Stomach (tissue), 4 donors: Measurements from ENCODE around the gene SHLD2.
"Not testable (repeated sequence)": the region's sequence is repeated elsewhere in the genome, so short reads cannot be mapped to it uniquely, and the experiment has no call there.

Experiments used
- CTCF ChIP-seq, 7 experiments: fragments of 450-650 bp in 4 of 7; fragments of 200-600 bp in 3 of 7; sonication (generic) in 3 of 7; IDR thresholded peaks; one replicate each; pipeline ENCODE4 v1.5.1; 2016 to 2019; ENCODE audit warnings: antibody characterized with exemption in 7 of 7, control low read depth in 2 of 7, mild to moderate bottlenecking in 1 of 7
- POLR2A ChIP-seq, 4 donors: fragments of 450-650 bp; IDR thresholded peaks; one replicate each; pipeline ENCODE4 v1.6.1; 2016; ENCODE audit warnings: antibody characterized with exemption in 4 of 4, control low read depth in 2 of 4, mild to moderate bottlenecking in 1 of 4, moderate library complexity in 1 of 4
- POLR2AphosphoS5 ChIP-seq, 3 donors: sonication (generic); formaldehyde crosslinking; IDR thresholded peaks; one replicate each; pipeline ENCODE4 v1.6.1; 2016; ENCODE audit warnings: antibody characterized with exemption in 3 of 3

GRCh38 chr10:87234854-87235253 lies 139.8 kb downstream of the SHLD2 start:
- not testable (repeated sequence) for TF ChIP-seq CTCF, POLR2AphosphoS5, POLR2A (IDR thresholded peaks at IDR 0.05)
